Measurements from ENCODE around the gene TSSC4. TPM values are rescaled to one million over a fixed set of nuclear protein-coding genes. Genes with fewer than 3 reads are reported as not detected.
"Not testable (repeated sequence)": the region's sequence is repeated elsewhere in the genome, so short reads cannot be mapped to it uniquely, and the experiment has no call there.

TSSC4 gene
- total RNA-seq, 2 experiments from 2014 or later, result 40.4 to 50.9 TPM

DNA sequence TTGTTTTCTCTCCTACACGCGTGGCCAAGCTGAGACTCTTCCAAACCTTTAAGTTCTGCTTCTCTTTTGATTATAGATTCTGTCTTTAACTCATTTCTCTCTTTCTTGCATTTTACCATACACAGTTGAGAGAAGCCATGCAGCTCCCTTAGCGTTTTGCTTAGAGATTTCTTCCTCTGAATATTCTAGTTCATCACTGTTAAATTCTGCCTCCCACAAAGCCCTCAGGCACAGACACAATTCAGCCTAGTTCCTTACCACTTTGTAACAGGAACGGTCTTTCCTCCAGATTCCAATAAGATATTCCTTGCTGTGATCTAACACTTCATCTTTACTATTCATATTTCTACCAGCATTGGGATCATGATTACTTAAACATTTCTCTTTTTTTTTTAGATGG, 48.1 kb upstream of the TSSC4 start:
- CTCF ChIA-PET (ENCODE audit: unreplicated experiment), result no interaction called here
- POLR2A ChIA-PET, result interaction anchor here (0.6 kb wide), 1 partner anchor 548 kb away, joined by 3 read pairs; no protein-coding TSS in a partner anchor

DNA sequence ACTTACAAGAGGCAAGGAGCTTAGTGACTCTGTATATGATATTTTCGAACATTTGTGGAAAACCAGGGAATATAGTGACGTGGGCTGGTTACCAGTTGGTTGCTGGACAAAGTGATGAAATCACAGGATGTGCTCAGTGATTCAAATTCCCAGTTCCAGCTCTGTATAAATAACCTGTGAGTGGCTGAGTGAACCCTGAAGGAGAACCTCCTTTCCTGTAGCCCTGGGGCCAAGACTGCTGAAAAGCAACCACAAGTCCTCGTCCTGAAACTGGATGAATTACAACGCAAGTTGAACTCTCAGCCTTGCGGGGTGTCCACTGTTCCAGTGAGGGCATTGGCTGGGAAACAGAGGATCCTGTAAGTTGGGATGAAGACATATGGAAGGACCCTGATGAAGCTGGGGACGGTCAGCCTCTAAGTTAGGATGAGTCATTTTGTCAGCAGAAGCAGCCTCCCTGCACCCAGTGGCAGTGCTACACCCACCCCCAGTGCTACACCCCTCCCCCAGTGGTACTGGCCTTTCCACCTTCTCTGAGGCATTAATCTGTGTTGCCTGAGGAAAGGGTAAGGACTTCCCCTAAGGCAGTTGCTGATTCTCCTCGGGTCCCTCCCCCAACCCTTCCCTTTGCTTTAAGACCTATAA, 45.4 kb upstream of the TSSC4 start:
- Histone ChIP-seq H3K9me3 (ENCODE audit: low read length) (no peaks in the 10 kb centered on the region), H3K9me2 (ENCODE audit: insufficient read depth, low read length) (no peaks in the 10 kb centered on the region), H3K36me3 (ENCODE audit: insufficient read depth, low read length) (no peaks in the 10 kb centered on the region), H3K4me3 (ENCODE audit: low read depth, low read length, poor library complexity, severe bottlenecking) (no peak overlapping the region), H4K20me1 (ENCODE audit: insufficient read depth, low read length) (no peaks in the 10 kb centered on the region), H3K4me2 (ENCODE audit: low read length) (no peak overlapping the region), H2AFZ (ENCODE audit: low read length) (no peak overlapping the region), H3K79me2 (ENCODE audit: insufficient read depth, low read depth, low read length) (no peaks in the 10 kb centered on the region), H3K27ac (ENCODE audit: low read depth, low read length, poor library complexity, severe bottlenecking) (no peak overlapping the region), H3K4me1 (ENCODE audit: insufficient read depth, low read length, poor library complexity, severe bottlenecking) (no peaks in the 10 kb centered on the region)
- TF ChIP-seq EZH2phosphoT487 (IDR thresholded peaks at IDR 0.05; ENCODE audit: borderline replicate concordance, low read depth, low read length), result no peak
- TF ChIP-seq, protein P1, sequence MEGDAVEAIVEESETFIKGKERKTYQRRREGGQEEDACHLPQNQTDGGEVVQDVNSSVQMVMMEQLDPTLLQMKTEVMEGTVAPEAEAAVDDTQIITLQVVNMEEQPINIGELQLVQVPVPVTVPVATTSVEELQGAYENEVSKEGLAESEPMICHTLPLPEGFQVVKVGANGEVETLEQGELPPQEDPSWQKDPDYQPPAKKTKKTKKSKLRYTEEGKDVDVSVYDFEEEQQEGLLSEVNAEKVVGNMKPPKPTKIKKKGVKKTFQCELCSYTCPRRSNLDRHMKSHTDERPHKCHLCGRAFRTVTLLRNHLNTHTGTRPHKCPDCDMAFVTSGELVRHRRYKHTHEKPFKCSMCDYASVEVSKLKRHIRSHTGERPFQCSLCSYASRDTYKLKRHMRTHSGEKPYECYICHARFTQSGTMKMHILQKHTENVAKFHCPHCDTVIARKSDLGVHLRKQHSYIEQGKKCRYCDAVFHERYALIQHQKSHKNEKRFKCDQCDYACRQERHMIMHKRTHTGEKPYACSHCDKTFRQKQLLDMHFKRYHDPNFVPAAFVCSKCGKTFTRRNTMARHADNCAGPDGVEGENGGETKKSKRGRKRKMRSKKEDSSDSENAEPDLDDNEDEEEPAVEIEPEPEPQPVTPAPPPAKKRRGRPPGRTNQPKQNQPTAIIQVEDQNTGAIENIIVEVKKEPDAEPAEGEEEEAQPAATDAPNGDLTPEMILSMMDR (conservative IDR thresholded peaks at IDR 0.05; ENCODE audit: low read length), result no peak
- DNase-seq (ENCODE audit: low spot score), result no peak
- POLR2A ChIA-PET, result no interaction called here
- CTCF ChIA-PET (ENCODE audit: unreplicated experiment), result no interaction called here
- BruUV-seq (replicated peaks), result no TSS peak
- intact Hi-C loops (cut with micrococcal nuclease; ENCODE audit: unreplicated experiment), result loop anchor here (10.0 kb wide), 1 partner anchor 70 kb away; no protein-coding TSS in a partner anchor

More for the DNA sequence above, 48.1 kb upstream of the TSSC4 start:
- no peaks in the 10 kb centered on the region for H3K4me1 ChIP-seq (ENCODE audit: insufficient read depth, low read length, poor library complexity, severe bottlenecking)
- no TSS peak for BruUV-seq (replicated peaks)
- no peak for DNase-seq (ENCODE audit: low spot score)
- H3K9me3 ChIP-seq (ENCODE audit: low read length), result no peaks in the 10 kb centered on the region
- no peak overlapping the region for H3K27ac ChIP-seq (ENCODE audit: low read depth, low read length, poor library complexity, severe bottlenecking)
- intact Hi-C loops (cut with micrococcal nuclease; ENCODE audit: unreplicated experiment), result loop anchor here (10.0 kb wide), 1 partner anchor 68 kb away; no protein-coding TSS in a partner anchor
- H4K20me1 ChIP-seq (ENCODE audit: insufficient read depth, low read length), result no peaks in the 10 kb centered on the region
- no peak for TF ChIP-seq EZH2phosphoT487 (IDR thresholded peaks at IDR 0.05; ENCODE audit: borderline replicate concordance, low read depth, low read length)
- TF ChIP-seq, protein P1 (conservative IDR thresholded peaks at IDR 0.05; ENCODE audit: low read length), result no peak
- H3K79me2 ChIP-seq (ENCODE audit: insufficient read depth, low read depth, low read length), result no peaks in the 10 kb centered on the region
- no peaks in the 10 kb centered on the region for H3K36me3 ChIP-seq (ENCODE audit: insufficient read depth, low read length)
- H3K4me3 ChIP-seq (ENCODE audit: low read depth, low read length, poor library complexity, severe bottlenecking), result no peak overlapping the region
- H2AFZ ChIP-seq (ENCODE audit: low read length), result no peak overlapping the region
- H3K9me2 ChIP-seq (ENCODE audit: insufficient read depth, low read length), result no peaks in the 10 kb centered on the region
- no peak overlapping the region for H3K4me2 ChIP-seq (ENCODE audit: low read length)

DNA sequence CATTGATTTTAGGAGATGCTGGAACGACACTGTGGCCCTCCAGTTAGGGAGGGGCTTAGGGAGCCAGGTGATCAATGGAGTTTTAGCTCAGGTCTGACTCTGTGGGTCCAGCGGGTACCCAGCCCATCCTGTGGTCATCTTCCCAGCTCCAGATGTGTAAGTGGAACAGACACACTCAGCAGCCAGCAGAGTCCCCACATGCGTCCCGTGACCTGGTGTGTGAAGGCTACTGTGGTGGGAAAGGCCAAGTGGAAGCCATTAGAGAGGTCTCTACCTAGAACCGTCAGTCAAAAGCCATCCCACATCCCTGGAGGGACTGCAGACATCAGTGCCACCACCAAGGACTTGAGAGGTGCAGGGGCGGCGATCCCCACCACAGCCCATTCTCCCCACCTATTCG, 43.3 kb upstream of the TSSC4 start:
- no peak for DNase-seq (ENCODE audit: low spot score)
- TF ChIP-seq EZH2phosphoT487 (IDR thresholded peaks at IDR 0.05; ENCODE audit: borderline replicate concordance, low read depth, low read length), result no peak
- TF ChIP-seq, protein P1 (conservative IDR thresholded peaks at IDR 0.05; ENCODE audit: low read length), result no peak
- H3K36me3 ChIP-seq (ENCODE audit: insufficient read depth, low read length), result no peaks in the 10 kb centered on the region
- no TSS peak for BruUV-seq (replicated peaks)
- H3K4me2 ChIP-seq (ENCODE audit: low read length), result no peak overlapping the region
- H3K27ac ChIP-seq (ENCODE audit: low read depth, low read length, poor library complexity, severe bottlenecking), result no peak overlapping the region
- no peaks in the 10 kb centered on the region for H3K79me2 ChIP-seq (ENCODE audit: insufficient read depth, low read depth, low read length)
- no peaks in the 10 kb centered on the region for H3K9me2 ChIP-seq (ENCODE audit: insufficient read depth, low read length)
- no peak overlapping the region for H2AFZ ChIP-seq (ENCODE audit: low read length)
- no peaks in the 10 kb centered on the region for H3K4me1 ChIP-seq (ENCODE audit: insufficient read depth, low read length, poor library complexity, severe bottlenecking)
- intact Hi-C loops (cut with micrococcal nuclease; ENCODE audit: unreplicated experiment), result loop anchor here (10.0 kb wide), 1 partner anchor 72 kb away; no protein-coding TSS in a partner anchor
- H3K9me3 ChIP-seq (ENCODE audit: low read length), result no peaks in the 10 kb centered on the region
- ChIA-PET POLR2A (interaction anchor here (0.6 kb wide), 1 partner anchor 58 kb away, joined by 3 read pairs; no protein-coding TSS in a partner anchor), CTCF (ENCODE audit: unreplicated experiment) (no interaction called here)
- H4K20me1 ChIP-seq (ENCODE audit: insufficient read depth, low read length), result no peaks in the 10 kb centered on the region
- H3K4me3 ChIP-seq (ENCODE audit: low read depth, low read length, poor library complexity, severe bottlenecking), result no peak overlapping the region

DNA sequence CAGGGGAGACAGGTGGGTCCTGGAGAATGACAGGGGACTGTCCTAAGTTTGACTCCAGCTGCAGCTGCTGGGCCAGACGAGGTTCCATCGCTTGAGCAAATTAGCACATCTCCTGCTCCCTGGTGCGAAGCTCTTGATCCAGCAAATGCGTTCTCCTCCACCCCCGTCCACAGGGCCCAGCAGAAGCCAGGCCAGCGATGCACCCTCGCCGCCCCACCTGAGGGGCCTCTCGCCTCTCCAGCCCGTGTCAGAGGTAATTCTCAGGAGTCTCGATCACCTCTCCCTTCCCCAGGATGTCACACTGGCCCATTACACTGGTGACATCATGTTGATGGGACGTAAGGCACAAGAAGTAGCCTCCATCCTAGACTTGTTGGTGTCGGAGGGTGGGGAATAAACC, 42.9 kb upstream of the TSSC4 start:
- H3K4me1 ChIP-seq (ENCODE audit: insufficient read depth, low read length, poor library complexity, severe bottlenecking); H3K4me2 ChIP-seq (ENCODE audit: low read length); H3K79me2 ChIP-seq (ENCODE audit: insufficient read depth, low read depth, low read length); H3K27ac ChIP-seq (ENCODE audit: low read depth, low read length, poor library complexity, severe bottlenecking); H3K9me2 ChIP-seq (ENCODE audit: insufficient read depth, low read length); H3K9me3 ChIP-seq (ENCODE audit: low read length); CTCF ChIA-PET (ENCODE audit: unreplicated experiment); DNase-seq (ENCODE audit: low spot score); H2AFZ ChIP-seq (ENCODE audit: low read length); H4K20me1 ChIP-seq (ENCODE audit: insufficient read depth, low read length); H3K36me3 ChIP-seq (ENCODE audit: insufficient read depth, low read length); BruUV-seq (replicated peaks); H3K4me3 ChIP-seq (ENCODE audit: low read depth, low read length, poor library complexity, severe bottlenecking): not testable (repeated sequence)
- intact Hi-C loops (cut with micrococcal nuclease; ENCODE audit: unreplicated experiment), result loop anchor here (10.0 kb wide), 1 partner anchor 73 kb away; no protein-coding TSS in a partner anchor
- POLR2A ChIA-PET, result interaction anchor here (0.6 kb wide), 1 partner anchor 58 kb away, joined by 3 read pairs; no protein-coding TSS in a partner anchor

Data from OCI-LY7 (cell line).